HEK293 (cell line): ENCODE data around the gene ANKRD35.

Source experiments
- CTCF ChIA-PET: fragments of 350-600 bp; formaldehyde crosslinking; extraction: SDS; loops from one replicate; lab custom pipeline; 2021; ENCODE audit warnings: antibody characterized with exemption; lab: Yijun Ruan, JAX
- POLR2A ChIA-PET: fragments of 300-600 bp; formaldehyde crosslinking; extraction: SDS; loops from one replicate; lab custom pipeline; 2020; ENCODE audit warnings: antibody characterized with exemption, inconsistent platforms; lab: Yijun Ruan, JAX
- H3K27ac ChIP-seq: fragments of 200-500 bp; sonication (Bioruptor generic); 2 replicates; pipeline ENCODE4 v1.5.1; 2014; ENCODE audit warnings: low read depth, low read length, control low read depth, inconsistent platforms; ENCODE audit errors: extremely low read depth
- H3K36me3 ChIP-seq, 2 experiments: fragments of 200-500 bp in 1 of 2; sonication (Bioruptor generic) in 1 of 2; 1 replicate in 1 of 2; 2 replicates in 1 of 2; pipeline ENCODE4 v1.5.1; 2014 to 2017; ENCODE audit warnings: inconsistent platforms in 2 of 2, low read length in 2 of 2; ENCODE audit not compliant: control insufficient read depth in 2 of 2, insufficient read depth in 1 of 2
- H3K4me1 ChIP-seq: fragments of 200-500 bp; sonication (Bioruptor generic); 2 replicates; pipeline ENCODE4 v1.5.1; 2014; ENCODE audit warnings: mild to moderate bottlenecking, low read length, inconsistent platforms; ENCODE audit not compliant: control insufficient read depth, insufficient read depth
- H3K4me3 ChIP-seq: 2 replicates; pipeline ENCODE4 v1.5.1; 2011; ENCODE audit warnings: low read depth, mild to moderate bottlenecking, control low read depth, low read length, moderate library complexity
- H3K9me3 ChIP-seq: fragments of 200-500 bp; sonication (Bioruptor generic); 2 replicates; pipeline ENCODE4 v1.5.1; 2014; ENCODE audit warnings: low read depth, low read length, inconsistent platforms; ENCODE audit not compliant: control insufficient read depth, insufficient read depth
- GFI1B ChIP-seq: fragments of 450-650 bp; formaldehyde crosslinking; IDR thresholded peaks from 2 replicates; pipeline ENCODE4 v1.5.1; 2016; ENCODE audit warnings: missing biosample characterization, missing genetic modification characterization
- HOXA7 ChIP-seq: sonication (generic); formaldehyde crosslinking; IDR thresholded peaks from 2 replicates; pipeline ENCODE4 v1.8.1; 2022; ENCODE audit warnings: missing genetic modification reagents, borderline replicate concordance
- KLF10 ChIP-seq: fragments of 450-650 bp; IDR thresholded peaks from 2 replicates; pipeline ENCODE4 v1.5.1; 2018; ENCODE audit warnings: missing biosample characterization, mild to moderate bottlenecking, missing genetic modification characterization
- MZF1 ChIP-seq: fragments of 450-650 bp; formaldehyde crosslinking; IDR thresholded peaks from 2 replicates; pipeline ENCODE4 v1.5.1; 2017; ENCODE audit warnings: missing biosample characterization, missing genetic modification characterization, borderline replicate concordance
- RBAK ChIP-seq: fragments of 450-650 bp; formaldehyde crosslinking; IDR thresholded peaks from 2 replicates; pipeline ENCODE4 v1.5.1; 2016; ENCODE audit warnings: missing biosample characterization, missing genetic modification characterization
- SP3 ChIP-seq: fragments of 450-650 bp; formaldehyde crosslinking; IDR thresholded peaks from 2 replicates; pipeline ENCODE4 v1.5.1; 2016; ENCODE audit warnings: missing biosample characterization, missing genetic modification characterization
- YY2 ChIP-seq: fragments of 450-650 bp; formaldehyde crosslinking; IDR thresholded peaks from 2 replicates; pipeline ENCODE4 v1.5.1; 2016; ENCODE audit warnings: missing biosample characterization, missing genetic modification characterization
- ZBTB8A ChIP-seq: fragments of 450-650 bp; formaldehyde crosslinking; IDR thresholded peaks from 2 replicates; pipeline ENCODE4 v1.5.1; 2016; ENCODE audit warnings: missing biosample characterization, missing genetic modification characterization
- ZFP3 ChIP-seq: fragments of 450-650 bp; formaldehyde crosslinking; IDR thresholded peaks from 2 replicates; pipeline ENCODE4 v1.5.1; 2016; ENCODE audit warnings: low read depth, missing biosample characterization, missing genetic modification characterization
- ZNF121 ChIP-seq: fragments of 450-650 bp; formaldehyde crosslinking; IDR thresholded peaks from 2 replicates; pipeline ENCODE4 v1.5.1; 2016; ENCODE audit warnings: missing biosample characterization, missing genetic modification characterization
- ZNF169 ChIP-seq: fragments of 450-650 bp; formaldehyde crosslinking; IDR thresholded peaks from 2 replicates; pipeline ENCODE4 v1.5.1; 2016; ENCODE audit warnings: missing biosample characterization, missing genetic modification characterization
- ZNF211 ChIP-seq: fragments of 450-650 bp; formaldehyde crosslinking; IDR thresholded peaks from 2 replicates; pipeline ENCODE4 v1.5.1; 2016; ENCODE audit warnings: low read depth, missing biosample characterization, missing genetic modification characterization
- ZNF223 ChIP-seq: fragments of 450-650 bp; formaldehyde crosslinking; IDR thresholded peaks from 2 replicates; pipeline ENCODE4 v1.5.1; 2016; ENCODE audit warnings: missing biosample characterization, missing genetic modification characterization
- ZNF274 ChIP-seq, 2 experiments: fragments of 200-500 bp in 1 of 2; fragments of 450-650 bp in 1 of 2; sonication (Bioruptor generic) in 1 of 2; formaldehyde crosslinking in 1 of 2; IDR thresholded peaks; 2 replicates each; pipeline versions ENCODE4 v1.5.1 to v1.6.1; 2014 to 2016; ENCODE audit warnings: borderline replicate concordance in 1 of 2, inconsistent platforms in 1 of 2, low read length in 1 of 2, missing biosample characterization in 1 of 2, missing genetic modification characterization in 1 of 2
- ZNF362 ChIP-seq: fragments of 450-650 bp; formaldehyde crosslinking; IDR thresholded peaks from 2 replicates; pipeline ENCODE4 v1.5.1; 2016; ENCODE audit warnings: missing biosample characterization, missing genetic modification characterization
- ZNF473 ChIP-seq: fragments of 450-650 bp; formaldehyde crosslinking; IDR thresholded peaks from 2 replicates; pipeline ENCODE4 v1.5.1; 2017; ENCODE audit warnings: missing biosample characterization, missing genetic modification characterization
- ZNF48 ChIP-seq: fragments of 450-650 bp; formaldehyde crosslinking; IDR thresholded peaks from 2 replicates; pipeline ENCODE4 v1.5.1; 2016; ENCODE audit warnings: missing biosample characterization, missing genetic modification characterization
- ZNF629 ChIP-seq: fragments of 450-650 bp; formaldehyde crosslinking; IDR thresholded peaks from 2 replicates; pipeline ENCODE4 v1.5.1; 2017; ENCODE audit warnings: missing biosample characterization, missing genetic modification characterization
- ZNF692 ChIP-seq: fragments of 450-650 bp; formaldehyde crosslinking; IDR thresholded peaks from 2 replicates; pipeline ENCODE4 v1.5.1; 2016; ENCODE audit warnings: missing biosample characterization, missing genetic modification characterization
- ZNF701 ChIP-seq: fragments of 450-650 bp; formaldehyde crosslinking; IDR thresholded peaks from 2 replicates; pipeline ENCODE4 v1.5.1; 2016; ENCODE audit warnings: missing biosample characterization, missing genetic modification characterization
- ZNF707 ChIP-seq: fragments of 450-650 bp; formaldehyde crosslinking; IDR thresholded peaks from 2 replicates; pipeline ENCODE4 v1.5.1; 2016; ENCODE audit warnings: missing biosample characterization, missing genetic modification characterization
- ZNF76 ChIP-seq: fragments of 450-650 bp; formaldehyde crosslinking; IDR thresholded peaks from 2 replicates; pipeline ENCODE4; 2016; ENCODE audit warnings: low read depth, missing biosample characterization, missing genetic modification characterization, borderline replicate concordance
- ZNF830 ChIP-seq: fragments of 450-650 bp; IDR thresholded peaks from 2 replicates; pipeline ENCODE4 v1.5.0; 2018; ENCODE audit warnings: missing biosample characterization, missing genetic modification characterization, low read depth, mild to moderate bottlenecking, moderate library complexity
- TF ChIP-seq, protein P1 (sequence below): fragments of 450-650 bp; formaldehyde crosslinking; IDR thresholded peaks from 2 replicates; pipeline ENCODE4 v1.5.1; 2016; ENCODE audit warnings: missing biosample characterization, missing genetic modification characterization
- TF ChIP-seq, protein P2 (sequence below): fragments of 450-650 bp; formaldehyde crosslinking; IDR thresholded peaks from 2 replicates; pipeline ENCODE4 v1.5.1; 2016; ENCODE audit warnings: missing biosample characterization, missing genetic modification characterization
- TF ChIP-seq, protein P3 (sequence below): fragments of 450-650 bp; IDR thresholded peaks from 2 replicates; pipeline ENCODE4 v1.5.1; 2018; ENCODE audit warnings: missing biosample characterization, mild to moderate bottlenecking, missing genetic modification characterization

The ANKRD35 gene

DNA sequence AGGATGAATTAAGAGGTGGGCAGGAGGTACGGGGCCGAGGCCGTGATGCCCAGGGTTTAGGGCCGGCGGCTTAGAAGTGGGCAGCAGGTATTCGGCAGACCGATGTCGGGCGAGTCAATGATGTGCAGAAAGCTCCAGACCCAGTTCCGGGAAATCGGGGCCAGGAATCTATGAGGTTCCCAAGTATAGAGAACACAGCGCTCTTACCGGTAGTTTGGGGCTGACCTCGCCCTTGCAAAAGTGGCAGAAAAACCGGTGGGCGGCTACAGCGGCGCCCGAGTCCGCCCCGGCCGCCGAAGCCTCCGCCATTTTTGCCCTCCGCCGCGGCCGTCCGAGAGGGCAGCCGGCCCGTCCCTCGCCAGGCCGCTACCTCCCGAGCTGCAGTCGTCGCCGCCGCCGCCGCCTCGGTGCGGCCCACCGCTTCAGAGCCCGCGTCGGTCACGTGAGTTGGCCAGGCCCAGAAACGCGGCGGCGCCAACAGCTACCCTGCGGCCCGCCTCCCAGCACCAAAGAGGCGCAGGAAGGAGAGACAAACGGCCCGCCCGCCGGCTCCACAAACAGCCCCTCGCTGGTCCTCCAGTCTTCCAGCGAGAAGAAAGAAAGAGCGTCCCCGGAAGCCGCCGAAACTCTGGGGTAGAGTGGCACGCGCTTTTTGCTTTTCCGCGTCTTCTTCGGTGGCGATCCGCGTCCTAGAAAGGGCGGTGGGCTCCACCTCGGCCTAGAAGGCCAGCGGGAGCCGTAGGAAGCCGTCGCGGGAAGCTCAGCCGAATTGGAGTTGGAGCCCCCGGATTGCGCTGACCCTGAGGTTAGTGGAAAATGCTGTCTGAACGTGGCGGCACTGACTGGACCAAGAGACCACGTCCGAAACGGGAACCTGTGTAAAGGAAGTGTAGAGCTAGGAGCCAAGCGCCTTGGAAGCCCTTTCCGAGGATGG is 61.8 kb downstream of the ANKRD35 start, which contains the start of the genes POLR3C and RNF115:
TSS of gene POLR3C (plus strand) at position 636 of the 934 bp plus-strand sequence. CDS start 1,577 bp downstream, outside the sequence.
TSS of gene RNF115 (minus strand) at position 531 of the 934 bp plus-strand sequence. CDS start at position 309, 222 bp downstream.
- H3K36me3 ChIP-seq: peaks cover 27 to 31% of the 10 kb centered on the region in 2 experiments
- POLR2A ChIA-PET: interaction anchor here (0.8 to 2.1 kb wide), 17 partner anchors 9 to 141 kb away, joined by 3 to 23 read pairs (median 4); partner anchors contain the start of genes ANKRD34A, NUDT17, PIAS3 and POLR3GL
- CTCF ChIA-PET: interaction anchor here (0.8 to 2.4 kb wide), 6 partner anchors 9 to 183 kb away, joined by 3 to 7 read pairs (median 4); partner anchors contain the start of gene NUDT17
- H3K4me1 ChIP-seq: no peaks in the 10 kb centered on the region
- H3K4me3 ChIP-seq: peak within 1 kb of the TSS; percentile 92
- no peaks in the 10 kb centered on the region for H3K9me3 ChIP-seq
- peak within 1 kb of the TSS; percentile 81 for H3K27ac ChIP-seq
- TF ChIP-seq SP3 (tag by site-specific recombination) (peak; percentile 68), ZNF701 (tag by site-specific recombination) (no peak), ZNF48 (tag by site-specific recombination) (no peak), RBAK (tag by site-specific recombination) (no peak), ZNF274 (IDR thresholded peaks at IDR 0.05; ENCODE audit: low read length) (no peak), ZNF274 (tag by site-specific recombination; IDR thresholded peaks at IDR 0.05; ENCODE audit: borderline replicate concordance) (no peak), ZNF76 (tag by site-specific recombination) (peak; percentile 66), ZNF692 (tag by site-specific recombination) (peak; percentile 90), ZFP3 (tag by site-specific recombination) (no peak), KLF10 (tag by site-specific recombination) (no peak), ZNF629 (tag by site-specific recombination) (peak; percentile 67), ZNF169 (tag by site-specific recombination) (no peak), ZNF830 (tag by site-specific recombination) (no peak), ZNF362 (tag by site-specific recombination) (0 out of 2 replicates have a peak, but pooled peaks have one; percentile 36), ZNF707 (tag by site-specific recombination) (no peak), ZBTB8A (peak; percentile 87), ZNF121 (tag by site-specific recombination) (0 out of 2 replicates have a peak, but pooled peaks have one; percentile 36), ZNF211 (tag by site-specific recombination) (no peak), HOXA7 (no peak), YY2 (tag by site-specific recombination) (0 out of 2 replicates have a peak, but pooled peaks have one; percentile 7), MZF1 (tag by site-specific recombination) (no peak), ZNF473 (tag by site-specific recombination) (no peak), GFI1B (tag by site-specific recombination) (0 out of 2 replicates have a peak, but pooled peaks have one; percentile 16), ZNF223 (tag by site-specific recombination) (peak; percentile 71; the same call in 1 of the 2 replicates)
- TF ChIP-seq, protein P1, sequence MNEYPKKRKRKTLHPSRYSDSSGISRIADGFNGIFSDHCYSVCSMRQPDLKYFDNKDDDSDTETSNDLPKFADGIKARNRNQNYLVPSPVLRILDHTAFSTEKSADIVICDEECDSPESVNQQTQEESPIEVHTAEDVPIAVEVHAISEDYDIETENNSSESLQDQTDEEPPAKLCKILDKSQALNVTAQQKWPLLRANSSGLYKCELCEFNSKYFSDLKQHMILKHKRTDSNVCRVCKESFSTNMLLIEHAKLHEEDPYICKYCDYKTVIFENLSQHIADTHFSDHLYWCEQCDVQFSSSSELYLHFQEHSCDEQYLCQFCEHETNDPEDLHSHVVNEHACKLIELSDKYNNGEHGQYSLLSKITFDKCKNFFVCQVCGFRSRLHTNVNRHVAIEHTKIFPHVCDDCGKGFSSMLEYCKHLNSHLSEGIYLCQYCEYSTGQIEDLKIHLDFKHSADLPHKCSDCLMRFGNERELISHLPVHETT (tag by site-specific recombination): peak; percentile 72
- TF ChIP-seq, protein P2, sequence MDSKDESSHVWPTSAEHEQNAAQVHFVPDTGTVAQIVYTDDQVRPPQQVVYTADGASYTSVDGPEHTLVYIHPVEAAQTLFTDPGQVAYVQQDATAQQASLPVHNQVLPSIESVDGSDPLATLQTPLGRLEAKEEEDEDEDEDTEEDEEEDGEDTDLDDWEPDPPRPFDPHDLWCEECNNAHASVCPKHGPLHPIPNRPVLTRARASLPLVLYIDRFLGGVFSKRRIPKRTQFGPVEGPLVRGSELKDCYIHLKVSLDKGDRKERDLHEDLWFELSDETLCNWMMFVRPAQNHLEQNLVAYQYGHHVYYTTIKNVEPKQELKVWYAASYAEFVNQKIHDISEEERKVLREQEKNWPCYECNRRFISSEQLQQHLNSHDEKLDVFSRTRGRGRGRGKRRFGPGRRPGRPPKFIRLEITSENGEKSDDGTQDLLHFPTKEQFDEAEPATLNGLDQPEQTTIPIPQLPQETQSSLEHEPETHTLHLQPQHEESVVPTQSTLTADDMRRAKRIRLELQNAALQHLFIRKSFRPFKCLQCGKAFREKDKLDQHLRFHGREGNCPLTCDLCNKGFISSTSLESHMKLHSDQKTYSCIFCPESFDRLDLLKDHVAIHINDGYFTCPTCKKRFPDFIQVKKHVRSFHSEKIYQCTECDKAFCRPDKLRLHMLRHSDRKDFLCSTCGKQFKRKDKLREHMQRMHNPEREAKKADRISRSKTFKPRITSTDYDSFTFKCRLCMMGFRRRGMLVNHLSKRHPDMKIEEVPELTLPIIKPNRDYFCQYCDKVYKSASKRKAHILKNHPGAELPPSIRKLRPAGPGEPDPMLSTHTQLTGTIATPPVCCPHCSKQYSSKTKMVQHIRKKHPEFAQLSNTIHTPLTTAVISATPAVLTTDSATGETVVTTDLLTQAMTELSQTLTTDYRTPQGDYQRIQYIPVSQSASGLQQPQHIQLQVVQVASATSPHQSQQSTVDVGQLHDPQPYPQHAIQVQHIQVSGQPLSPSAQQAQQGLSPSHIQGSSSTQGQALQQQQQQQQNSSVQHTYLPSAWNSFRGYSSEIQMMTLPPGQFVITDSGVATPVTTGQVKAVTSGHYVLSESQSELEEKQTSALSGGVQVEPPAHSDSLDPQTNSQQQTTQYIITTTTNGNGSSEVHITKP (tag by site-specific recombination): peak; percentile 79
- TF ChIP-seq, protein P3, sequence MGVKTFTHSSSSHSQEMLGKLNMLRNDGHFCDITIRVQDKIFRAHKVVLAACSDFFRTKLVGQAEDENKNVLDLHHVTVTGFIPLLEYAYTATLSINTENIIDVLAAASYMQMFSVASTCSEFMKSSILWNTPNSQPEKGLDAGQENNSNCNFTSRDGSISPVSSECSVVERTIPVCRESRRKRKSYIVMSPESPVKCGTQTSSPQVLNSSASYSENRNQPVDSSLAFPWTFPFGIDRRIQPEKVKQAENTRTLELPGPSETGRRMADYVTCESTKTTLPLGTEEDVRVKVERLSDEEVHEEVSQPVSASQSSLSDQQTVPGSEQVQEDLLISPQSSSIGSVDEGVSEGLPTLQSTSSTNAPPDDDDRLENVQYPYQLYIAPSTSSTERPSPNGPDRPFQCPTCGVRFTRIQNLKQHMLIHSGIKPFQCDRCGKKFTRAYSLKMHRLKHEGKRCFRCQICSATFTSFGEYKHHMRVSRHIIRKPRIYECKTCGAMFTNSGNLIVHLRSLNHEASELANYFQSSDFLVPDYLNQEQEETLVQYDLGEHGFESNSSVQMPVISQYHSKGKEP: no peak
